Activated CD8-positive, alpha-beta memory T cell treated with anti-CD3 and anti-CD28 coated beads, Interleukin-2, amount 50 U/mL, for 1 hour (primary cell): ENCODE results near the gene GCN1.
A peak's percentile ranks its signal among the peaks of the same experiment; 100 is the strongest.
"Not testable (repeated sequence)": the region's sequence is repeated elsewhere in the genome, so short reads cannot be mapped to it uniquely, and the experiment has no call there.

Experiments used
- DNase-seq: peaks from one replicate; pipeline ENCODE4 v3.0.0-alpha.2; 2020; ENCODE audit errors: extremely low read depth

GCN1 gene, protein sequence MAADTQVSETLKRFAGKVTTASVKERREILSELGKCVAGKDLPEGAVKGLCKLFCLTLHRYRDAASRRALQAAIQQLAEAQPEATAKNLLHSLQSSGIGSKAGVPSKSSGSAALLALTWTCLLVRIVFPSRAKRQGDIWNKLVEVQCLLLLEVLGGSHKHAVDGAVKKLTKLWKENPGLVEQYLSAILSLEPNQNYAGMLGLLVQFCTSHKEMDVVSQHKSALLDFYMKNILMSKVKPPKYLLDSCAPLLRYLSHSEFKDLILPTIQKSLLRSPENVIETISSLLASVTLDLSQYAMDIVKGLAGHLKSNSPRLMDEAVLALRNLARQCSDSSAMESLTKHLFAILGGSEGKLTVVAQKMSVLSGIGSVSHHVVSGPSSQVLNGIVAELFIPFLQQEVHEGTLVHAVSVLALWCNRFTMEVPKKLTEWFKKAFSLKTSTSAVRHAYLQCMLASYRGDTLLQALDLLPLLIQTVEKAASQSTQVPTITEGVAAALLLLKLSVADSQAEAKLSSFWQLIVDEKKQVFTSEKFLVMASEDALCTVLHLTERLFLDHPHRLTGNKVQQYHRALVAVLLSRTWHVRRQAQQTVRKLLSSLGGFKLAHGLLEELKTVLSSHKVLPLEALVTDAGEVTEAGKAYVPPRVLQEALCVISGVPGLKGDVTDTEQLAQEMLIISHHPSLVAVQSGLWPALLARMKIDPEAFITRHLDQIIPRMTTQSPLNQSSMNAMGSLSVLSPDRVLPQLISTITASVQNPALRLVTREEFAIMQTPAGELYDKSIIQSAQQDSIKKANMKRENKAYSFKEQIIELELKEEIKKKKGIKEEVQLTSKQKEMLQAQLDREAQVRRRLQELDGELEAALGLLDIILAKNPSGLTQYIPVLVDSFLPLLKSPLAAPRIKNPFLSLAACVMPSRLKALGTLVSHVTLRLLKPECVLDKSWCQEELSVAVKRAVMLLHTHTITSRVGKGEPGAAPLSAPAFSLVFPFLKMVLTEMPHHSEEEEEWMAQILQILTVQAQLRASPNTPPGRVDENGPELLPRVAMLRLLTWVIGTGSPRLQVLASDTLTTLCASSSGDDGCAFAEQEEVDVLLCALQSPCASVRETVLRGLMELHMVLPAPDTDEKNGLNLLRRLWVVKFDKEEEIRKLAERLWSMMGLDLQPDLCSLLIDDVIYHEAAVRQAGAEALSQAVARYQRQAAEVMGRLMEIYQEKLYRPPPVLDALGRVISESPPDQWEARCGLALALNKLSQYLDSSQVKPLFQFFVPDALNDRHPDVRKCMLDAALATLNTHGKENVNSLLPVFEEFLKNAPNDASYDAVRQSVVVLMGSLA (N-terminal part only)

GRCh38 chr12:120194534-120195395 is at the start of gene GCN1:
GCN1 (minus strand) TSS chr12:120194715; CDS start chr12:120194697, 18 bp downstream.
- peak; percentile 33 for DNase-seq

GRCh38 chr12:120242971-120243699 is 48.6 kb upstream of the GCN1 start:
- DNase-seq, result no peak

DNA sequence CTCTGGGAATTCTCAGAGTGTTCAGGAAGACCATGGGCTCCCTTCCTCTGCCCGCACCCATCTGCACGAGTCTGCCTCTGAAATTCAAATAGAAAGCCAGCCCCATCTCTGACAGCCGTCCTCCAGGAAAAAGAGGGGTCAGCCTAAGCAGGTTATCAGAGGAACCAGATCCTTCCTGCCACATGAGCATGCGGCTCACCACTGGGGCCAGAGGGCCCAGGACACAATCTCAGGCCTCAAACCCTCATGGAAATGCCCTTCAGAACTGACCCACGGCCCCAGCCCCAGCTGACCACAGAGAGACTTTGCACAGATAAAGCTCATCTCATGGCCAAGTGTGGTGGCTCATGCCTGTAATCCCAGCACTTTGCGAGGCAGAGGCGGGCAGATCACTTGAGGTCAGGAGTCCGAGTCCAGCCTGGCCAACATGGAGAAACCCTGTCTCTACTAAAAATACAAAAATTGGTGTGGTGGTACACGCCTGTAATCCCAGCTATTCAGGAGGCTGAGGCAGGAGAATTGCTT is 47.8 kb upstream of the GCN1 start:
- no peak for DNase-seq

DNA sequence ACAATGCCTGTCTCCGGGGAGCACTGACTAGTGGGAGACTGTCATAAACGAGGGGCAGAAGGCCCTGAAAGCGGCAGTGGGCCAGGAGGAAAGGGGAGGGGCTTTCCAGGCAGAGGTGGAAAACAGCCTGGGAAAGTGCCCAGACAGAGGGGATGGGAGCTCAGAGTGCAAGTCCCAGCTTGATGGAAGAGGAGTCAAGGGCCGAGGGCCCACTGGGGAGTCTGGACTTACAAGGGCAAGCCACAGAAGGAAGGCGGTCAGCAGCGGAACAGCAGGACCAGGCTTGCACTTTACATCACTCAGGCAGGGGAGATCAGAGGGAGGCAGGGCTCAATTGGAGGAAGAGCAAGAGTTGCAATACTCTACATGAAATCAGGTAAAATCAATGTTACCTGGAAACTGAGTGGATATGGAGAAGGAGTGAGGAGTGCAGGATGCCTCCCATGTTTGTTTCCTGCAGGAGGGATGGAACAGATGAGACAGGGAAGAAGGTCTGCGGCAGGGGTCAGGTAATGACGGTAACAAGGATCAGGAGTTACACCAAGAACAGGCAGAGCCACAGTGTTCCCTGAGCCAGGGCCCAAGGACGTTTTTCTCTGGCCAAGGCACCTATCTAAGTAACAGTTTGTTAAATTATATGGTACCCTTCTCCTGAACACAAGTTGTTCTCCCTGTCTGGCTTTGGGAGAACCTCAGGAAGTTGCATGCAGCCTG is 47.2 kb upstream of the GCN1 start:
- no peak for DNase-seq

DNA sequence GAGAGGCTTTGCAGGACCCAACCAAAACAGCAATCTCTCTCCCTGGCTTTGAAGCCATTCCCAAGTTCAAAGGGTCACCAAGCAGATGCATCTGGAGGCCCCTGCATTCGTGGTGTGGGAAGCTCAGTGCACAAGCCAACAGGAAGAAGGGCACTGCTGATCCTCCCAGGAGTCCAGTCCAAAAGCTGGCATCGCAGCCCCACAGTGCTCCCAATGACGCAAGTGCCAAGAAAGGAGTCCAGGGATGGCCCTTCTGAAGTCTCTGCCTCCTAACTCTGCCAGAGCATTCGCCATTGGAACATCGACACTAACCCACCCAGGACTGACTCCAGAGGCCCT is 45.9 kb upstream of the GCN1 start:
- DNase-seq, result no peak

DNA sequence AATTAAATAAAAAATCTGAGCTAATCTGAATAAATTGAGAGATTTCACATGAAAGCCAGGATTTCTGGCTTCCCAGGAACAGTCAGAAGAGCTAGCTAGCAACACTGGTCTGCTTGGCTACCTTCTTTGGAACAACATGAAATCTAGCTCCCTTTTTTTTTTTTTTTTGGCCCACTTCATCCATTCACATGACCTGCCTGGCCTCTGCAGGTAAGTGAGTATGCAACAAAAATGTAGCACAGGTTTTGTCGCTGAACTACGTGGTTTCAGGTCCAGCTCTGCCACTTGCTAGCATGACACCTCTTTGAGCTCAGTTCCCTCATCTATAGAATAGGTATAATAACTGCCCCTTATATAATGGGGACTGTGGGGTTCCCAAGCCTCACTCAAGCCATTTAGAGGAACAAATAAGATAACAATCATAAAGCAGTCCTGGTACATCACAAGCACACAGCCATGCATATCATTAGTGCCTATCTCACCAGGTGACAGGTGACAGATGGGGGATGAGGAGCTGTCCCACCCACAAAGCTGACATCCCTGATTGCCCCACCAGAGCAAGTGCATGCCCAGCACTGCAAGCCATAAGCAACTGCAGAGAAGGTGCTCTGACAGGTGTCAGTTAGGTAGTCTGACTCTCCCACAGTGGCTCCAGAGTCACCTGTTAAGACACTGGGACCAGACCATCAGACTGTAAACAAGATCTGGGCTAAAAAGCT is 45.4 kb upstream of the GCN1 start:
- no peak for DNase-seq

GRCh38 chr12:120238839-120239445 is 44.4 kb upstream of the GCN1 start:
- no peak for DNase-seq

- no peak for DNase-seq
Observed at GRCh38 chr12:120238217-120238616, 43.7 kb upstream of the GCN1 start.

DNA sequence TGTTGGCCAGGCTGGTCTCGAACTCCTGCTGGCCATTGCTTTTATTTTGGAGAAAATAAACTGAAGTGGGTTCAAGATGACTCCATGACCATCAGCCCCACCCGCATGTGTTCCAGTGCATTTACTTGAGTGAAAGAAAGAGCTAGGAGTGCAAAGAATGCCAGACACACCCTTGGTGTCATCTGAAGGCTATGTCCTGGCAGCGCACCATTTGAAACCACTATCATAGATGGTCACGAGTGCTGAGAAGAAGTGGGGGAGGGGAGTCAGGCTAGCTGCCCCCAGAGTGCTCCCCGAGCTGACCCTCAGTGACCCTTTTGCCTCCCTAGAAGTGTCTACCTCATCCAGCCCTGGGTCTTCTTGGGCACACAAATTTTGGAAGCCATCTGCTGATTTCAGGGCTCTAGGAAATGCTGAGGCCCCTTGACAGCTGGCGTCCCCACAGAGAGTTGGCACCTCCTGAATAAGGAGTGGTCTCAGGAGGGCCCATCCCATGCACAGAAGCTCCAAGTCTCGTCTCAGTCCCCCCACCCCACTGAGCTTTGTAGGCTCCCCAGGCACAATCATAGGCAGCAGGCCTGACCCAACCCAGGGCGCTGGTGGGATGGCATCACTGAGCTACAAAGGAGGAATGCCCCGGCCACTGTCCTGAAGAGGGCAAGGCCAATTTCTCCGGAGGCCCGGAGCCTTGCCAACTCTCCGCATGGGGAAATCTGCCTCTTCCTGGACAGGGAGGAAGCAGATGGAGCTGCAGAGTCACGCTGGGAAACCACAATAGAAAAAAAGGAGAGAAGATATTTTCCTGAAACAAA is 43.1 kb upstream of the GCN1 start:
- no peak for DNase-seq

DNA sequence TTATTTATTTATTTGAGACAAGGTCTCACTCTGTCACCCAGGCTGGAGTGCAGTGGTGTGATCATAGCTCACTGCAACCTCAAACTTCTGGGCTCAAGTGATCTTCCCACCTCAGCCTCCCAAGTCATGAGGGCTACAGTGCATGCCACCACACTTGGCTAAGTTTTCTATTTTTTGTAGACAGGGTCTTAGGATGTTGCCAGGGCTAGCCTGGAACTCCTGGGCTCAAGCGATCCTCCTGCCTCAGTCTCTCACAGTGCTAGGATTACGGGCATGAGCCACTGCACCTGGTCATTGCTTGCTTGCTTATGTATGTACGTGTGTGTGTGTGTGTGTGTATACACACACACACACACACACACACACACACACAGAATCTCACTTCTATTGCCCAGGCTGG is 42.3 kb upstream of the GCN1 start:
- not testable (repeated sequence) for DNase-seq

DNA sequence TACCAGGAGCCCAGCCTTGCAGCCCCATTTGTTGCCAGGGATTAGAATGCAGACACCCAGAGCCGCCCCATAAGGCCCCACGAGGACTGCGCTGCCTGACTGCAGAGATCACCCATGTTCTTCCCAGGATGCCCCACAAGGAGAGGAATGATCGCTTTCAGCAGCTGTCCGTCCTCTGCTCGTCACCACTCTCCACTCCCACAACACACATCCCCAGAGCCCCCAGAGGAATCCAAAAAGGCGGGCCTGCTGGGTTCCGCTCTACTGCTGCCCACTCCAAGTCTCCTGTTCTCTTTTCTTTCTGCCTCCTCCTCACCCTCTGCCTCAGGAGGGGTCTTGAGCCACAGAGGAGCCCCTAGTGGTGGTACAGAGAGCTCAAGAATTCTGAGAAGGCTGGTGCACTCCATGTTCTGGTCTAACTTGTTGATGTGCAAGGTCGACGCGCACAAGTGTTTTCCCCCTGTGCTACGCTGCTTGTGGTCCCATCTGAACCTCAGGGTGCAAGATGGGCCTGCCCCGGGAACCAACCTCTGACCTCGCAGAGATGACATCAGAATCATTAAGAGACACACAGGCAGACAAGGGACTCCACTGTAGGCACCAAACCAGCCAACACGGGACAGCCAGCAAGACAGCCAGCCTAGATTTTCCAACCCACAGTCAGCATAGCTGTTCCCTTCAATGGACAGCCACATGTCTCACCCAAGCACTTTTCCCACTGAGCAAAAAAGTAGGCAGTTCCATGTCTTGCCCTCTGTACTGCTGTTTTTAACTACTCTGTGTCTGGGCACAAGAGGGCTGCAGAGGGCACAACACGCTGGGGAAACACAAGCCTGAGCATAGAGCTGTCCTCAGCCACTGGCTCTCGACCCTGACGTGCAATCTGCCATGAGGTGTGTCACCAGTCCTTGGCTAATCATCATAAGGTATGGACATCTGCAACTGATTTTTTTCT is 41.1 kb upstream of the GCN1 start:
- no peak for DNase-seq

DNA sequence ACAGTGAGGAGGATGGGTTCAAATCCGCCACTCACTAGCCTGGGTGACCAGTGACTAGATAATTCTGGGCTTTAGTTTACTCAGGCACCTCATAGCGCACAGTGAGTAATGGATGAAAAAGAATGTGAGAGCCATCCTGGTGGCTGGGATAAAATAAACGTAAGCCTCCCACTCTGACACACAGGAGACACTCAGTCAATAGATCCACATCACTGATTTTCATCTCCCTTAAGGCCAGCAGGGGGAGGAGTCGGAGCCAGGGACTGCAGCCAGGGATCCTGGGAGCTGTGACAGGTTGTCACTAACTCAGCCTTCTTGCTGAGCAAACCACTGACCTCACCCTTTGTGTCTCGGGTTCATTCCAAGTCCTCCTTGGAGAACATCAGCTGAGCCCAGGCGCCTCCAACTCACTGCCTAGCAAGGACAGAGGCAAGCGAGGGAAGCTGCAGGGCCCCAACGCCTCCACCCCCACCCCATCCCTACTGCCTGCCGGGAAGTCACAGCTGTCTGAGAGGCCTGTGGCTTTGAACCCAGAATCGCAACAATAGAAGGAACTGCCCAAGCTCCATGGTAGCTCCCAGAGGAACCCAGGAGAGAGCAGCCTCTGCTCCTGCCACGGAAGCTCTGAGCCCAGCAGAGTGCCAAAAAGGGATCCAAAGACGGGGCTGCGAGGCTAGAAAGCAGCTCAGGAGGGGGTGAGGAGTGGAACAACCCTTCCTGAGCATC is 40.3 kb upstream of the GCN1 start:
- DNase-seq, result no peak

DNA sequence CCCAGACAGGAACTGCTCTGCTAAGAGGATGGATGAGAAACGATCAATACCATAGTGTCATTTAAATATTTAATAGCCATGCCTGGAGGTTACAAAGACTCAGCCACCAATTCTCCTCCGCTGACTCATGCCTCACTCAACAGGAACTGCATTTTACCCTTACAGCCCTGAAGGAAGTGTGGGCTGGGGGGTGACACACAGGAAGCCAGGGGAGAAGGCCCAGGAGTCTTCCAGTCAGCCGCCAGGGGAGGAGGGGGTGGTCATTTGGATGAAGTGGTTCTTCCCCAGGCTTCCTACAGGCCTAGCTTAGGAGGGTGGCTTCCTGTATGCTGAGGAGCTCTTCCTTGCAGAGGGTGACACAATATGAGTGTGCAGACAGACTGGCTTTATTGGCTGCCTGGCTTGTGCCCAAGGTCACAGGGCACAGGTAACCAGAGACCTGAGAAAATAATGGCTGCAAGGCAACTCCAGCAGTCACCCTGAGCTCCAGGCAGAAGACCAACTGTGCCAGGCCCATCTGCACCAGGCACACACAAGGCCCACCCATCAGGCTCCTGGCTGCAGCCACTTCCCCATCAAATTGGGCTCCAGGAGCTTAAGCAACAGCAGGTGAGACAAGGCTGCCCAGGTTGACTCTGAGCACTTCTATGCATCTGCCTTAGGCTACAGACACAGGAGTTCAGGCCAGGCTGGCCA is 36.9 kb upstream of the GCN1 start:
- peak; percentile 70 for DNase-seq

DNA sequence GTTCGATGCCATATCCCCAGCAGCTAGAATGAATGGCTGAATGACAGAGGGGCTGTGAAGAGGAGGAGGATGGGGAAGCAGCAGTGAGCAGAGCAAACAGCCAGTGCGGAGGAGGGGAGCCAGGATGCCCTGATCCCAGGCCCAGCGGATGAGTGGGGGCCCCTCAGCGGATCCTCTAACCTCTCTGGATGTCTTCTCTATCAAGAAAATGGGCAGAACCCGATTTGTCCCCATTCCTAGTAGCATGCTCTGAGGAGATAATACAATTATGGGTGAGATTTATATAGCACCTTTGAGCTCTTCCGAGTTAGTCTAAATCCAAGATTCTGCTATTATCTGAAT is 36.4 kb upstream of the GCN1 start:
- no peak for DNase-seq

DNA sequence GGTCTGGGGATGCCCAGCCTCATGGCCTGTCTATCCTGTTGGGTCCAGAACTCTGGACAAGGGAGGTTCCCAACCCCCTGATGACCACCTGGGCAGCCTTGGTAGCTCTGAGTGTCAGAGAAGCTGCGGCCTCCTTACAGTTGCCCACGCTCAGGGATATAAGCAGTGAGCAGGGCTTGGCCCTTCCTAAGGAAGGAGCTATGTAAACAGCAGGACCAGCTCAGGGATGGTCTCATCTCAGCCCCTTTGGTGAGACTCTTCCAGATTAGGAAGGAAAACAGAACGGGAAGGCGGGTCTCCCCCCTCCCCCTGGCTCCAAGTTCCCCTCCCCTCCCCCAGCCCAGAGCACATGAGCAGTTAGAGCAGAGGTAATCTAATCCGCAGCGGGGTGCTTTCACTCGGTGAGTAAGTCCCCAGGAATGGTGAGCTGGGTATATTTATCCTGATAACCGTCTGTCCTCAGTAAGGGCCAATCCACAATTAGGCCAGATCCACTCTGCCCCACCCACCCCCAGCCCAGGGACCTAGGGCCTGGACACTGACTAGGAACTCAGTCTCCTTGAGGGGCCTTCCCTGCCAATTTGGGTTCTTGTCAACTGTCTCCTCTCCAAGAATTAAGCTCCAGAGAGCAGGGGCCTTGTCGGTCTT is 35.9 kb upstream of the GCN1 start:
- DNase-seq, result no peak
